ENCODE measurements around the gene CIB2. TPM values are rescaled to one million over a fixed set of nuclear protein-coding genes. Genes with fewer than 3 reads are reported as not detected.

The CIB2 gene
- polyA plus RNA-seq, 1 donor (not counting 4 experiments of a cell fraction or from before 2014, with no cell fraction given): 4.1 TPM

GRCh38 chr15:78087951-78088772 lies 43.1 kb downstream of the CIB2 start:
- no peak overlapping the region for H3K4me3 ChIP-seq (ENCODE audit: control insufficient read depth in 2 of 3, extremely low read depth in 1 of 3, insufficient read depth in 2 of 3, low read depth in 1 of 3, low read length in 3 of 3)
- no peaks in the 10 kb centered on the region for H3K79me2 ChIP-seq (ENCODE audit: control insufficient read depth, insufficient read depth, low read length)
- H3K27ac ChIP-seq (ENCODE audit: control insufficient read depth, insufficient read depth, low read length): no peak overlapping the region
- dilution Hi-C loops (cut with MboI; ENCODE audit: extremely low pct_ligation_motif_present, low sequenced_read_pairs): no loop called here
- H3K9me1 ChIP-seq (ENCODE audit: control insufficient read depth, extremely low read depth, insufficient read depth, low read length): no peaks in the 10 kb centered on the region
- TF ChIP-seq, protein P1, sequence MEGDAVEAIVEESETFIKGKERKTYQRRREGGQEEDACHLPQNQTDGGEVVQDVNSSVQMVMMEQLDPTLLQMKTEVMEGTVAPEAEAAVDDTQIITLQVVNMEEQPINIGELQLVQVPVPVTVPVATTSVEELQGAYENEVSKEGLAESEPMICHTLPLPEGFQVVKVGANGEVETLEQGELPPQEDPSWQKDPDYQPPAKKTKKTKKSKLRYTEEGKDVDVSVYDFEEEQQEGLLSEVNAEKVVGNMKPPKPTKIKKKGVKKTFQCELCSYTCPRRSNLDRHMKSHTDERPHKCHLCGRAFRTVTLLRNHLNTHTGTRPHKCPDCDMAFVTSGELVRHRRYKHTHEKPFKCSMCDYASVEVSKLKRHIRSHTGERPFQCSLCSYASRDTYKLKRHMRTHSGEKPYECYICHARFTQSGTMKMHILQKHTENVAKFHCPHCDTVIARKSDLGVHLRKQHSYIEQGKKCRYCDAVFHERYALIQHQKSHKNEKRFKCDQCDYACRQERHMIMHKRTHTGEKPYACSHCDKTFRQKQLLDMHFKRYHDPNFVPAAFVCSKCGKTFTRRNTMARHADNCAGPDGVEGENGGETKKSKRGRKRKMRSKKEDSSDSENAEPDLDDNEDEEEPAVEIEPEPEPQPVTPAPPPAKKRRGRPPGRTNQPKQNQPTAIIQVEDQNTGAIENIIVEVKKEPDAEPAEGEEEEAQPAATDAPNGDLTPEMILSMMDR (optimal IDR thresholded peaks at IDR 0.05 in 1 of 3, IDR thresholded peaks at IDR 0.05 in 1 of 3, conservative IDR thresholded peaks at IDR 0.05 in 1 of 3; ENCODE audit: extremely low read depth in 1 of 3, insufficient read depth in 2 of 3, low read length in 3 of 3): no peak
- TF ChIP-seq EZH2 (IDR thresholded peaks at IDR 0.05; ENCODE audit: low read length): no peak
- H2AFZ ChIP-seq (ENCODE audit: control insufficient read depth, low read length): no peak overlapping the region
- no peak overlapping the region for H3K4me2 ChIP-seq (ENCODE audit: control insufficient read depth, extremely low read depth, insufficient read depth, low read depth, low read length)
- H3K4me1 ChIP-seq (ENCODE audit: control insufficient read depth, extremely low read depth, insufficient read depth, low read length): no peaks in the 10 kb centered on the region
- H3K36me3 ChIP-seq (ENCODE audit: control insufficient read depth in 2 of 2, extremely low read depth in 1 of 2, insufficient read depth in 2 of 2, low read length in 2 of 2): no peaks in the 10 kb centered on the region
- H3K9ac ChIP-seq (ENCODE audit: control insufficient read depth, extremely low read depth, insufficient read depth, low read length): no peak overlapping the region
- no peaks in the 10 kb centered on the region for H4K20me1 ChIP-seq (ENCODE audit: control insufficient read depth, extremely low read depth, insufficient read depth, low read length)
- FAIRE-seq (no peak), DNase-seq (ENCODE audit: low read depth, low spot score) (no peak)
- H3K27me3 ChIP-seq (ENCODE audit: control insufficient read depth, extremely low read depth, insufficient read depth, low read length): peaks cover 2% of the 10 kb centered on the region
- H3K9me3 ChIP-seq (ENCODE audit: control insufficient read depth, low read depth, low read length): no peaks in the 10 kb centered on the region

GRCh38 chr15:78085928-78086327 lies 45.3 kb downstream of the CIB2 start:
- H3K9me3 ChIP-seq (ENCODE audit: control insufficient read depth, low read depth, low read length): no peaks in the 10 kb centered on the region
- dilution Hi-C loops (cut with MboI; ENCODE audit: extremely low pct_ligation_motif_present, low sequenced_read_pairs): no loop called here
- H3K27me3 ChIP-seq (ENCODE audit: control insufficient read depth, extremely low read depth, insufficient read depth, low read length): no peaks in the 10 kb centered on the region
- FAIRE-seq (no peak), DNase-seq (ENCODE audit: low read depth, low spot score) (no peak)
- H3K9ac ChIP-seq (ENCODE audit: control insufficient read depth, extremely low read depth, insufficient read depth, low read length): no peak overlapping the region
- H2AFZ ChIP-seq (ENCODE audit: control insufficient read depth, low read length): no peak overlapping the region
- no peak overlapping the region for H3K4me3 ChIP-seq (ENCODE audit: control insufficient read depth in 2 of 3, extremely low read depth in 1 of 3, insufficient read depth in 2 of 3, low read depth in 1 of 3, low read length in 3 of 3)
- no peak overlapping the region for H3K27ac ChIP-seq (ENCODE audit: control insufficient read depth, insufficient read depth, low read length)
- no peaks in the 10 kb centered on the region for H3K4me1 ChIP-seq (ENCODE audit: control insufficient read depth, extremely low read depth, insufficient read depth, low read length)
- no peaks in the 10 kb centered on the region for H3K79me2 ChIP-seq (ENCODE audit: control insufficient read depth, insufficient read depth, low read length)
- H3K4me2 ChIP-seq (ENCODE audit: control insufficient read depth, extremely low read depth, insufficient read depth, low read depth, low read length): no peak overlapping the region
- H4K20me1 ChIP-seq (ENCODE audit: control insufficient read depth, extremely low read depth, insufficient read depth, low read length): no peaks in the 10 kb centered on the region
- H3K36me3 ChIP-seq (ENCODE audit: control insufficient read depth in 2 of 2, extremely low read depth in 1 of 2, insufficient read depth in 2 of 2, low read length in 2 of 2): no peaks in the 10 kb centered on the region
- TF ChIP-seq EZH2 (IDR thresholded peaks at IDR 0.05; ENCODE audit: low read length): no peak
- TF ChIP-seq, protein P1 (optimal IDR thresholded peaks at IDR 0.05 in 1 of 3, IDR thresholded peaks at IDR 0.05 in 1 of 3, conservative IDR thresholded peaks at IDR 0.05 in 1 of 3; ENCODE audit: extremely low read depth in 1 of 3, insufficient read depth in 2 of 3, low read length in 3 of 3): no peak
- H3K9me1 ChIP-seq (ENCODE audit: control insufficient read depth, extremely low read depth, insufficient read depth, low read length): no peaks in the 10 kb centered on the region

Data from keratinocyte (primary cell).